Activated CD4-positive, alpha-beta T cell treated with anti-CD3 and anti-CD28 coated beads, Interleukin-2, amount 10 ng/mL, durations not matched to agents 24 days and 14 days (primary cell): ENCODE measurements around the gene TERB1. TPM values are rescaled to one million over a fixed set of nuclear protein-coding genes. Genes with fewer than 3 reads are reported as not detected.
A peak's percentile ranks its signal among the peaks of the same experiment; 100 is the strongest.

Experiments used
- DNase-seq: peaks from one replicate; pipeline ENCODE4 v3.0.0; 2022
- H3K27ac Mint-ChIP-seq: one replicate; pipeline ENCODE4 v1.8.0; 2022; ENCODE audit warnings: mild to moderate bottlenecking, mixed read lengths
- H3K27me3 Mint-ChIP-seq: one replicate; pipeline ENCODE4 v1.8.0; 2022; ENCODE audit warnings: mixed read lengths
- H3K36me3 Mint-ChIP-seq: one replicate; pipeline ENCODE4 v1.8.0; 2022; ENCODE audit warnings: low read depth, mild to moderate bottlenecking, mixed read lengths
- H3K4me1 Mint-ChIP-seq: one replicate; pipeline ENCODE4 v1.8.0; 2021; ENCODE audit warnings: mixed read lengths
- H3K4me3 Mint-ChIP-seq: one replicate; pipeline ENCODE4 v1.8.0; 2022; ENCODE audit warnings: mild to moderate bottlenecking, moderate library complexity, mixed read lengths
- H3K9me3 Mint-ChIP-seq: one replicate; pipeline ENCODE4 v1.8.0; 2021; ENCODE audit warnings: mixed read lengths
- intact Hi-C: fragments of 100-400 bp; cut with micrococcal nuclease; formaldehyde crosslinking; loops from one replicate; pipeline ENCODE4 v1.15.1; 2023
- total RNA-seq: library from RNA; stranded (reverse); gene quantifications from 2 replicates; pipeline ENCODE4 v1.2.3, GENCODE V29; 2022

Gene TERB1
- total RNA-seq, result 0.37 TPM in 1 of 2 replicates, not detected in the other

- no peaks in the 10 kb centered on the region for H3K9me3 Mint-ChIP-seq
- H3K4me3 Mint-ChIP-seq, result no peak within 1 kb of the TSS
- H3K27me3 Mint-ChIP-seq, result no peaks in the 10 kb centered on the region
- peaks cover 21% of the 10 kb centered on the region for H3K36me3 Mint-ChIP-seq
- H3K27ac Mint-ChIP-seq, result no peak within 1 kb of the TSS
- peak; percentile 50 for DNase-seq
- no peaks in the 10 kb centered on the region for H3K4me1 Mint-ChIP-seq
- intact Hi-C loops, result no loop called here
Measured at GRCh38 chr16:66801320-66802105, at the start of gene TERB1. TERB1 (minus strand) TSS chr16:66801584; CDS start chr16:66796798, 4,786 bp downstream.

GRCh38 chr16:66850115-66850815, 48.9 kb upstream of the TERB1 start:
- DNase-seq, result no peak
- Mint-ChIP-seq H3K36me3 (no peaks in the 10 kb centered on the region), H3K9me3 (no peaks in the 10 kb centered on the region), H3K4me3 (no peak overlapping the region), H3K27me3 (peaks cover 14% of the 10 kb centered on the region), H3K27ac (no peak overlapping the region), H3K4me1 (peaks cover 14% of the 10 kb centered on the region)
- intact Hi-C loops, result no loop called here

GRCh38 chr16:66849549-66849948, 48.2 kb upstream of the TERB1 start:
- H3K27ac Mint-ChIP-seq, result no peak overlapping the region
- H3K27me3 Mint-ChIP-seq, result peaks cover 19% of the 10 kb centered on the region
- peaks cover 17% of the 10 kb centered on the region for H3K4me1 Mint-ChIP-seq
- intact Hi-C loops, result no loop called here
- DNase-seq, result no peak
- H3K36me3 Mint-ChIP-seq, result no peaks in the 10 kb centered on the region
- H3K4me3 Mint-ChIP-seq, result no peak overlapping the region
- H3K9me3 Mint-ChIP-seq, result no peaks in the 10 kb centered on the region

GRCh38 chr16:66849021-66849420, 47.6 kb upstream of the TERB1 start:
- Mint-ChIP-seq H3K4me3 (no peak overlapping the region), H3K4me1 (peaks cover 17% of the 10 kb centered on the region), H3K27ac (no peak overlapping the region), H3K9me3 (no peaks in the 10 kb centered on the region), H3K36me3 (no peaks in the 10 kb centered on the region), H3K27me3 (peaks cover 18% of the 10 kb centered on the region)
- intact Hi-C loops, result no loop called here
- DNase-seq, result no peak

- H3K27ac Mint-ChIP-seq, result peak overlapping the region; percentile 35
- H3K36me3 Mint-ChIP-seq, result no peaks in the 10 kb centered on the region
- DNase-seq, result no peak
- peaks cover 19% of the 10 kb centered on the region for H3K4me1 Mint-ChIP-seq
- no peaks in the 10 kb centered on the region for H3K9me3 Mint-ChIP-seq
- intact Hi-C loops, result no loop called here
- H3K27me3 Mint-ChIP-seq, result peaks cover 26% of the 10 kb centered on the region
- no peak overlapping the region for H3K4me3 Mint-ChIP-seq
Measured at GRCh38 chr16:66848172-66848571, 46.8 kb upstream of the TERB1 start.

- H3K27me3 Mint-ChIP-seq, result peaks cover 32% of the 10 kb centered on the region
- no peaks in the 10 kb centered on the region for H3K9me3 Mint-ChIP-seq
- H3K4me1 Mint-ChIP-seq, result peaks cover 19% of the 10 kb centered on the region
- H3K36me3 Mint-ChIP-seq, result no peaks in the 10 kb centered on the region
- intact Hi-C loops, result no loop called here
- H3K27ac Mint-ChIP-seq, result no peak overlapping the region
- DNase-seq, result no peak
- no peak overlapping the region for H3K4me3 Mint-ChIP-seq
Measured at GRCh38 chr16:66847533-66848067, 46.2 kb upstream of the TERB1 start.

- no peaks in the 10 kb centered on the region for H3K9me3 Mint-ChIP-seq
- no peak overlapping the region for H3K27ac Mint-ChIP-seq
- intact Hi-C loops, result no loop called here
- no peak overlapping the region for H3K4me3 Mint-ChIP-seq
- H3K27me3 Mint-ChIP-seq, result peaks cover 35% of the 10 kb centered on the region
- DNase-seq, result no peak
- H3K4me1 Mint-ChIP-seq, result peaks cover 19% of the 10 kb centered on the region
- no peaks in the 10 kb centered on the region for H3K36me3 Mint-ChIP-seq
Measured at GRCh38 chr16:66846831-66847230, 45.4 kb upstream of the TERB1 start.

GRCh38 chr16:66846266-66846665, 44.9 kb upstream of the TERB1 start:
- H3K4me3 Mint-ChIP-seq, result peak overlapping the region; percentile 2
- DNase-seq, result no peak
- no peaks in the 10 kb centered on the region for H3K36me3 Mint-ChIP-seq
- no peak overlapping the region for H3K27ac Mint-ChIP-seq
- H3K9me3 Mint-ChIP-seq, result no peaks in the 10 kb centered on the region
- intact Hi-C loops, result no loop called here
- H3K27me3 Mint-ChIP-seq, result peaks cover 38% of the 10 kb centered on the region
- H3K4me1 Mint-ChIP-seq, result peaks cover 19% of the 10 kb centered on the region

GRCh38 chr16:66845791-66846221, 44.4 kb upstream of the TERB1 start:
- peaks cover 40% of the 10 kb centered on the region for H3K27me3 Mint-ChIP-seq
- H3K4me3 Mint-ChIP-seq, result peak overlapping the region; percentile 61
- H3K4me1 Mint-ChIP-seq, result peaks cover 19% of the 10 kb centered on the region
- no peak overlapping the region for H3K27ac Mint-ChIP-seq
- intact Hi-C loops, result no loop called here
- no peaks in the 10 kb centered on the region for H3K36me3 Mint-ChIP-seq
- no peak for DNase-seq
- no peaks in the 10 kb centered on the region for H3K9me3 Mint-ChIP-seq

- no peak overlapping the region for H3K27ac Mint-ChIP-seq
- H3K4me1 Mint-ChIP-seq, result peaks cover 19% of the 10 kb centered on the region
- H3K36me3 Mint-ChIP-seq, result no peaks in the 10 kb centered on the region
- DNase-seq, result no peak
- intact Hi-C loops, result no loop called here
- peaks cover 43% of the 10 kb centered on the region for H3K27me3 Mint-ChIP-seq
- no peaks in the 10 kb centered on the region for H3K9me3 Mint-ChIP-seq
- peak overlapping the region; percentile 61 for H3K4me3 Mint-ChIP-seq
Measured at GRCh38 chr16:66845080-66845410, 43.7 kb upstream of the TERB1 start.

GRCh38 chr16:66844342-66845079, 43.1 kb upstream of the TERB1 start, which contains the start of gene CA7:
CA7 (plus strand) TSS chr16:66844414; CDS start chr16:66844488, 74 bp downstream.
- H3K4me1 Mint-ChIP-seq, result peaks cover 19% of the 10 kb centered on the region
- H3K4me3 Mint-ChIP-seq, result peak within 1 kb of the TSS; percentile 73
- H3K36me3 Mint-ChIP-seq, result no peaks in the 10 kb centered on the region
- intact Hi-C loops, result no loop called here
- no peak within 1 kb of the TSS for H3K27ac Mint-ChIP-seq
- H3K9me3 Mint-ChIP-seq, result no peaks in the 10 kb centered on the region
- no peak for DNase-seq
- peaks cover 47% of the 10 kb centered on the region for H3K27me3 Mint-ChIP-seq

- H3K36me3 Mint-ChIP-seq, result no peaks in the 10 kb centered on the region
- H3K27me3 Mint-ChIP-seq, result peaks cover 52% of the 10 kb centered on the region
Measured at GRCh38 chr16:66844009-66844341, 42.6 kb upstream of the TERB1 start.

GRCh38 chr16:66843191-66843590, 41.8 kb upstream of the TERB1 start:
- intact Hi-C loops, result no loop called here
- H3K36me3 Mint-ChIP-seq, result no peaks in the 10 kb centered on the region
- peaks cover 60% of the 10 kb centered on the region for H3K27me3 Mint-ChIP-seq
- H3K27ac Mint-ChIP-seq, result no peak overlapping the region
- DNase-seq, result peak; percentile 53
- H3K9me3 Mint-ChIP-seq, result peaks cover 5% of the 10 kb centered on the region
- no peak overlapping the region for H3K4me3 Mint-ChIP-seq
- H3K4me1 Mint-ChIP-seq, result peaks cover 16% of the 10 kb centered on the region

More at GRCh38 chr16:66844009-66844341, 42.6 kb upstream of the TERB1 start:
- peaks cover 19% of the 10 kb centered on the region for H3K4me1 Mint-ChIP-seq
- H3K9me3 Mint-ChIP-seq, result no peaks in the 10 kb centered on the region
- intact Hi-C loops, result no loop called here
- H3K27ac Mint-ChIP-seq, result no peak overlapping the region
- H3K4me3 Mint-ChIP-seq, result peak overlapping the region; percentile 73
- no peak for DNase-seq

- Mint-ChIP-seq H3K27me3 (peaks cover 62% of the 10 kb centered on the region), H3K36me3 (no peaks in the 10 kb centered on the region), H3K27ac (no peak overlapping the region), H3K9me3 (peaks cover 7% of the 10 kb centered on the region), H3K4me1 (peaks cover 11% of the 10 kb centered on the region), H3K4me3 (no peak overlapping the region)
- DNase-seq, result no peak
- intact Hi-C loops, result no loop called here
Measured at GRCh38 chr16:66842765-66843164, 41.4 kb upstream of the TERB1 start.
